ENCODE results near the gene TSEN15. TPM values are rescaled to one million over a fixed set of nuclear protein-coding genes. Genes with fewer than 3 reads are reported as not detected.

The TSEN15 gene
- total and polyA plus RNA-seq, 9 of the 15 experiments (the other 6 are each of a cell fraction or from before 2014, with no cell fraction given) = 25.6 to 121 (median 91.3) TPM

DNA sequence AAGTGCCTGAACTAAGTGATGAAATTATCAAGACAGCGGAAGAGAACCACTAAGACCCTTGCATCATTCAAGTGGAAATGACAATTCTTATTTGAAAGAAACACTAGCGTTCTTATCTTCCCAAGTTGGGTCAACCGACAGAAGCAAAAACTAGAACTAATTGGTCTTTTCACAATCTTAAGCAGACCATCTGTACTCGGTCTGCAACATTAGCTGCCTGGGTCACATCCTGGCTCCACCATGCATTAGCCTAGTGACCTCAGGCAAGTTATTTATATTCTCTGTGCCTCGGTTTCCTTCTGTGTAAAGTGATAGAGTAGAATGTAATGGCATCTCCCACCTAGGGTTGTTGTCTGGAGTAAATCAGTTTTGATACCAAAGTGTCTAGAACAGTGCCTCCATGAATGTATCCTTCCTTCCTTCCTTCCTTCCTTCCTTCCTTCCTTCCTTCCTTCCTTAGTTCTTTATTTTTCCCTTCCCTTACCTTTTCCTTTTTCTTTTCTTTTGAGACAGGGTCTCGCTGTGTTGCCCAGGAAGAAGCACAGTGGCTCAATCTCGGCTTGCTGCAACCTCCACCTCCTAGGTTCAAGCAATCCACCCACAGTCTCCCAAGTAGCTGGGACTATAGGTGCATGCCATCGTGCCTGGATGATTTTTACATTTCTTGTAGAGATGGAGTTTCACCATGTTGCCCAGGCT, 20.0 kb upstream of the TSEN15 start (continued):
- TF ChIP-seq NONO (IDR thresholded peaks at IDR 0.05; ENCODE audit: low read depth in 2 of 2, low read length in 1 of 2) (no peak), IFI16 (CRISPR knock-in tag; IDR thresholded peaks at IDR 0.05) (no peak), ESRRB (CRISPR knock-in tag; IDR thresholded peaks at IDR 0.05; ENCODE audit: borderline replicate concordance) (no peak), HOXB6 (CRISPR knock-in tag; IDR thresholded peaks at IDR 0.05; ENCODE audit: borderline replicate concordance) (no peak), ZNF785 (CRISPR knock-in tag; IDR thresholded peaks at IDR 0.05) (no peak), SP1 (CRISPR knock-in tag; IDR thresholded peaks at IDR 0.05) (peak; percentile 76), JUN (IDR thresholded peaks at IDR 0.05; ENCODE audit: borderline replicate concordance, low read depth, low read length) (peak; percentile 65; the same call in 1 of the 2 replicates), JUN (CRISPR knock-in tag; IDR thresholded peaks at IDR 0.05; ENCODE audit: borderline replicate concordance) (no peak), ZNF695 (CRISPR knock-in tag; IDR thresholded peaks at IDR 0.05) (no peak), CHD4 (IDR thresholded peaks at IDR 0.05; ENCODE audit: insufficient read depth, insufficient replicate concordance, low read depth, low read length, poor library complexity, severe bottlenecking) (no peak), PYGO2 (tag; IDR thresholded peaks at IDR 0.05) (no peak), SAFB (IDR thresholded peaks at IDR 0.05; ENCODE audit: borderline replicate concordance, low read depth, low read length) (no peak), RNF2 (IDR thresholded peaks at IDR 0.05) (peak; percentile 100), ERF (CRISPR knock-in tag; IDR thresholded peaks at IDR 0.05) (no peak), ZFP1 (CRISPR knock-in tag; IDR thresholded peaks at IDR 0.05) (no peak), ETV6 (IDR thresholded peaks at IDR 0.05; ENCODE audit: borderline replicate concordance in 1 of 2, low read depth in 2 of 2, low read length in 1 of 2) (peak in 1 of 2 experiments; percentile 93; a peak in 2 of 4 replicates), ETV6 (CRISPR knock-in tag; IDR thresholded peaks at IDR 0.05; ENCODE audit: borderline replicate concordance) (no peak), ZNF316 (IDR thresholded peaks at IDR 0.05) (no peak), SNIP1 (IDR thresholded peaks at IDR 0.05; ENCODE audit: low read depth) (0 out of 2 replicates have a peak, but pooled peaks have one; percentile 22), NCOA1 (IDR thresholded peaks at IDR 0.05; ENCODE audit: low read depth) (peak; percentile 96)
- TF ChIP-seq, protein P1, sequence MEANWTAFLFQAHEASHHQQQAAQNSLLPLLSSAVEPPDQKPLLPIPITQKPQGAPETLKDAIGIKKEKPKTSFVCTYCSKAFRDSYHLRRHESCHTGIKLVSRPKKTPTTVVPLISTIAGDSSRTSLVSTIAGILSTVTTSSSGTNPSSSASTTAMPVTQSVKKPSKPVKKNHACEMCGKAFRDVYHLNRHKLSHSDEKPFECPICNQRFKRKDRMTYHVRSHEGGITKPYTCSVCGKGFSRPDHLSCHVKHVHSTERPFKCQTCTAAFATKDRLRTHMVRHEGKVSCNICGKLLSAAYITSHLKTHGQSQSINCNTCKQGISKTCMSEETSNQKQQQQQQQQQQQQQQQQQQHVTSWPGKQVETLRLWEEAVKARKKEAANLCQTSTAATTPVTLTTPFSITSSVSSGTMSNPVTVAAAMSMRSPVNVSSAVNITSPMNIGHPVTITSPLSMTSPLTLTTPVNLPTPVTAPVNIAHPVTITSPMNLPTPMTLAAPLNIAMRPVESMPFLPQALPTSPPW (CRISPR knock-in tag; IDR thresholded peaks at IDR 0.05) = peak; percentile 61
- TF ChIP-seq, protein P2, sequence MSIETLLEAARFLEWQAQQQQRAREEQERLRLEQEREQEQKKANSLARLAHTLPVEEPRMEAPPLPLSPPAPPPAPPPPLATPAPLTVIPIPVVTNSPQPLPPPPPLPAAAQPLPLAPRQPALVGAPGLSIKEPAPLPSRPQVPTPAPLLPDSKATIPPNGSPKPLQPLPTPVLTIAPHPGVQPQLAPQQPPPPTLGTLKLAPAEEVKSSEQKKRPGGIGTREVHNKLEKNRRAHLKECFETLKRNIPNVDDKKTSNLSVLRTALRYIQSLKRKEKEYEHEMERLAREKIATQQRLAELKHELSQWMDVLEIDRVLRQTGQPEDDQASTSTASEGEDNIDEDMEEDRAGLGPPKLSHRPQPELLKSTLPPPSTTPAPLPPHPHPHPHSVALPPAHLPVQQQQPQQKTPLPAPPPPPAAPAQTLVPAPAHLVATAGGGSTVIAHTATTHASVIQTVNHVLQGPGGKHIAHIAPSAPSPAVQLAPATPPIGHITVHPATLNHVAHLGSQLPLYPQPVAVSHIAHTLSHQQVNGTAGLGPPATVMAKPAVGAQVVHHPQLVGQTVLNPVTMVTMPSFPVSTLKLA (conservative IDR thresholded peaks at IDR 0.05) = peak; percentile 23 to 62; a peak in 1 of 4 replicates
- TF ChIP-seq, protein P3, sequence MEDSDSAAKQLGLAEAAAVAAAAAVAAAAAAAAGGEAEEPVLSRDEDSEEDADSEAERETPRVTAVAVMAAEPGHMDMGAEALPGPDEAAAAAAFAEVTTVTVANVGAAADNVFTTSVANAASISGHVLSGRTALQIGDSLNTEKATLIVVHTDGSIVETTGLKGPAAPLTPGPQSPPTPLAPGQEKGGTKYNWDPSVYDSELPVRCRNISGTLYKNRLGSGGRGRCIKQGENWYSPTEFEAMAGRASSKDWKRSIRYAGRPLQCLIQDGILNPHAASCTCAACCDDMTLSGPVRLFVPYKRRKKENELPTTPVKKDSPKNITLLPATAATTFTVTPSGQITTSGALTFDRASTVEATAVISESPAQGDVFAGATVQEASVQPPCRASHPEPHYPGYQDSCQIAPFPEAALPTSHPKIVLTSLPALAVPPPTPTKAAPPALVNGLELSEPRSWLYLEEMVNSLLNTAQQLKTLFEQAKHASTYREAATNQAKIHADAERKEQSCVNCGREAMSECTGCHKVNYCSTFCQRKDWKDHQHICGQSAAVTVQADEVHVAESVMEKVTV (CRISPR knock-in tag; IDR thresholded peaks at IDR 0.05) = no peak
- TF ChIP-seq, protein P4, sequence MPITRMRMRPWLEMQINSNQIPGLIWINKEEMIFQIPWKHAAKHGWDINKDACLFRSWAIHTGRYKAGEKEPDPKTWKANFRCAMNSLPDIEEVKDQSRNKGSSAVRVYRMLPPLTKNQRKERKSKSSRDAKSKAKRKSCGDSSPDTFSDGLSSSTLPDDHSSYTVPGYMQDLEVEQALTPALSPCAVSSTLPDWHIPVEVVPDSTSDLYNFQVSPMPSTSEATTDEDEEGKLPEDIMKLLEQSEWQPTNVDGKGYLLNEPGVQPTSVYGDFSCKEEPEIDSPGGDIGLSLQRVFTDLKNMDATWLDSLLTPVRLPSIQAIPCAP (CRISPR knock-in tag; IDR thresholded peaks at IDR 0.05; ENCODE audit: borderline replicate concordance) = no peak

Measured in K562 (cell line).